Loucy (cell line): ENCODE data around the gene FUT7.
A peak's percentile ranks its signal among the peaks of the same experiment; 100 is the strongest.

Source experiments
- H2AFZ ChIP-seq: fragments of 200-600 bp; sonication (generic); 2 replicates; pipeline ENCODE4 v1.6.0; 2016; ENCODE audit warnings: antibody characterized with exemption, mild to moderate bottlenecking, low read length, moderate library complexity
- H3F3A ChIP-seq: fragments of 200-600 bp; 2 replicates; pipeline ENCODE4 v1.6.0; 2016; ENCODE audit warnings: antibody characterized with exemption, low read depth, mild to moderate bottlenecking
- H3K27me3 ChIP-seq: fragments of 200-600 bp; sonication (generic); 2 replicates; pipeline ENCODE4 v1.6.1; 2014; ENCODE audit warnings: low read length, mild to moderate bottlenecking; ENCODE audit not compliant: insufficient read depth, poor library complexity, severe bottlenecking
- H3K36me3 ChIP-seq: fragments of 200-600 bp; sonication (generic); 2 replicates; pipeline ENCODE4 v1.6.1; 2016; ENCODE audit warnings: low read length; ENCODE audit not compliant: insufficient read depth
- H3K4me1 ChIP-seq: fragments of 200-600 bp; sonication (generic); 2 replicates; pipeline ENCODE4 v1.5.1; 2014; ENCODE audit warnings: low read length, mild to moderate bottlenecking; ENCODE audit not compliant: insufficient read depth, poor library complexity, severe bottlenecking
- H3K4me2 ChIP-seq: fragments of 200-600 bp; sonication (generic); 2 replicates; pipeline ENCODE4 v1.6.0; 2014; ENCODE audit warnings: antibody characterized with exemption, low read length, low read depth, mild to moderate bottlenecking; ENCODE audit not compliant: poor library complexity, severe bottlenecking
- H3K4me3 ChIP-seq: fragments of 200-600 bp; sonication (generic); 2 replicates; pipeline ENCODE4 v1.5.1; 2014; ENCODE audit warnings: low read length, mild to moderate bottlenecking, mixed read lengths; ENCODE audit not compliant: poor library complexity, severe bottlenecking
- H3K79me2 ChIP-seq: fragments of 200-600 bp; sonication (generic); 2 replicates; pipeline ENCODE4 v1.6.1; 2014; ENCODE audit warnings: low read length; ENCODE audit not compliant: insufficient read depth
- H3K9ac ChIP-seq: fragments of 200-600 bp; sonication (generic); 2 replicates; pipeline ENCODE4 v1.6.0; 2014; ENCODE audit warnings: mild to moderate bottlenecking, low read depth, low read length, moderate library complexity; ENCODE audit not compliant: poor library complexity, severe bottlenecking
- H3K9me2 ChIP-seq: fragments of 200-600 bp; sonication (generic); replicated peaks from 2 replicates; pipeline ENCODE4 v1.6.1; 2016; ENCODE audit warnings: low read depth, low read length, mixed read lengths
- H3K9me3 ChIP-seq: fragments of 200-600 bp; sonication (generic); 2 replicates; pipeline ENCODE4 v1.6.1; 2014; ENCODE audit warnings: mild to moderate bottlenecking, antibody characterized with exemption, low read length, low read depth; ENCODE audit not compliant: insufficient read depth
- H4K20me1 ChIP-seq: fragments of 200-600 bp; sonication (generic); 2 replicates; pipeline ENCODE4 v1.6.0; 2014; ENCODE audit warnings: antibody characterized with exemption, low read length, mild to moderate bottlenecking; ENCODE audit not compliant: insufficient read depth, poor library complexity, severe bottlenecking
- EZH2phosphoT487 ChIP-seq: fragments of 200-600 bp; IDR thresholded peaks from 2 replicates; pipeline ENCODE4 v1.6.1; 2018; ENCODE audit warnings: antibody characterized with exemption, mild to moderate bottlenecking, moderate library complexity, borderline replicate concordance
- TF ChIP-seq, protein P1 (sequence below): fragments of 200-600 bp; sonication (generic); conservative IDR thresholded peaks from 2 replicates; pipeline ENCODE4 v1.5.1; 2014; ENCODE audit warnings: mild to moderate bottlenecking, antibody characterized with exemption, low read length

FUT7 gene

DNA sequence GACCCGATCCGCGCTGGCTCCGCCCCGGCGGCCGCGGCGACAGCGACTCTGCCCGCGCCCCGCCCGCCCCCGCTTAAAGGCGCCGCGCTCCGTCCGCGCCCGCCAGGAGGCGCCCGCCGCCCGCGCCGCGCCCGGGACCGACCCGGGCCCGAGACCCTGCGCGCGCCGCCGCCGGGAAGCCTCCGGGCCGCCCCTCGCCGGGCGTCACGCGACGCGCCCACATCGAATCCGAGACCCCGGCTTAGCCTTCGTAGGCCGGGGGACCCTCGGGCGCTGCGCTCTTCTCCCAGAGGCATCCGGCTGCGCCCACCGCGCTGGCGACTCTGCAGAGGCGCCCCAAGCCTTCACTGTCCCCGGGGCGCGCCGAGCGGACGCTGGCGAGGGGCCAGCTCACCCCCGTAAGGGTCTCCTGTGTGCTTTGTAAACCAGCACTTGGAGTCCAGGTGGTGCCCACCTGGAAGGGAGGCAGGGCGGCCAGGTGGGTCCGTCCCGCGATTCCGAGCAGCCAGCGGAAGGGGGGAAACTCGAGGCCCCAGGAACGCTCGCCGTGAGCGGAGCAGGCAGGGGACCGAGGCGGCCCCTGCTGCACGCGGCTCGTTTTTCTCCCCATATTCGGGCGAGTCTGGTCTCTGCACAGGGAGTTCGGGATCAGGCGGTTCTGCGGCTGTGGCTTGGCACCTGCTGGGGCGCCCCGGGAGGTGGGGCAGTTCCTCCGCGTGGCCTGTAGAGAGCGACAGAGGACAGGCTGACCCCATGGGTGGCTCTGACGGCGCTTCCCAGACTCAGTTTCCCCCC, 3.4 kb downstream of the FUT7 start:
- peak overlapping the region; percentile 81 for H3K4me3 ChIP-seq
- no peaks in the 10 kb centered on the region for H3K9me2 ChIP-seq
- no peak for TF ChIP-seq EZH2phosphoT487
- TF ChIP-seq, protein P1, sequence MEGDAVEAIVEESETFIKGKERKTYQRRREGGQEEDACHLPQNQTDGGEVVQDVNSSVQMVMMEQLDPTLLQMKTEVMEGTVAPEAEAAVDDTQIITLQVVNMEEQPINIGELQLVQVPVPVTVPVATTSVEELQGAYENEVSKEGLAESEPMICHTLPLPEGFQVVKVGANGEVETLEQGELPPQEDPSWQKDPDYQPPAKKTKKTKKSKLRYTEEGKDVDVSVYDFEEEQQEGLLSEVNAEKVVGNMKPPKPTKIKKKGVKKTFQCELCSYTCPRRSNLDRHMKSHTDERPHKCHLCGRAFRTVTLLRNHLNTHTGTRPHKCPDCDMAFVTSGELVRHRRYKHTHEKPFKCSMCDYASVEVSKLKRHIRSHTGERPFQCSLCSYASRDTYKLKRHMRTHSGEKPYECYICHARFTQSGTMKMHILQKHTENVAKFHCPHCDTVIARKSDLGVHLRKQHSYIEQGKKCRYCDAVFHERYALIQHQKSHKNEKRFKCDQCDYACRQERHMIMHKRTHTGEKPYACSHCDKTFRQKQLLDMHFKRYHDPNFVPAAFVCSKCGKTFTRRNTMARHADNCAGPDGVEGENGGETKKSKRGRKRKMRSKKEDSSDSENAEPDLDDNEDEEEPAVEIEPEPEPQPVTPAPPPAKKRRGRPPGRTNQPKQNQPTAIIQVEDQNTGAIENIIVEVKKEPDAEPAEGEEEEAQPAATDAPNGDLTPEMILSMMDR: peak; percentile 45; the same call in 1 of the 2 replicates
- peak overlapping the region; percentile 90 for H3K4me2 ChIP-seq
- peaks cover 7% of the 10 kb centered on the region; the same call in 1 of the 2 replicates for H3F3A ChIP-seq
- H3K9ac ChIP-seq: peak overlapping the region; percentile 92
- no peaks in the 10 kb centered on the region for H3K36me3 ChIP-seq
- peaks cover 5% of the 10 kb centered on the region; the same call in 1 of the 2 replicates for H3K79me2 ChIP-seq
- H3K4me1 ChIP-seq: peaks cover 55% of the 10 kb centered on the region
- no peaks in the 10 kb centered on the region for H3K27me3 ChIP-seq
- H2AFZ ChIP-seq: peak overlapping the region; percentile 93
- peaks cover 5% of the 10 kb centered on the region for H4K20me1 ChIP-seq
- H3K9me3 ChIP-seq: no peaks in the 10 kb centered on the region

DNA sequence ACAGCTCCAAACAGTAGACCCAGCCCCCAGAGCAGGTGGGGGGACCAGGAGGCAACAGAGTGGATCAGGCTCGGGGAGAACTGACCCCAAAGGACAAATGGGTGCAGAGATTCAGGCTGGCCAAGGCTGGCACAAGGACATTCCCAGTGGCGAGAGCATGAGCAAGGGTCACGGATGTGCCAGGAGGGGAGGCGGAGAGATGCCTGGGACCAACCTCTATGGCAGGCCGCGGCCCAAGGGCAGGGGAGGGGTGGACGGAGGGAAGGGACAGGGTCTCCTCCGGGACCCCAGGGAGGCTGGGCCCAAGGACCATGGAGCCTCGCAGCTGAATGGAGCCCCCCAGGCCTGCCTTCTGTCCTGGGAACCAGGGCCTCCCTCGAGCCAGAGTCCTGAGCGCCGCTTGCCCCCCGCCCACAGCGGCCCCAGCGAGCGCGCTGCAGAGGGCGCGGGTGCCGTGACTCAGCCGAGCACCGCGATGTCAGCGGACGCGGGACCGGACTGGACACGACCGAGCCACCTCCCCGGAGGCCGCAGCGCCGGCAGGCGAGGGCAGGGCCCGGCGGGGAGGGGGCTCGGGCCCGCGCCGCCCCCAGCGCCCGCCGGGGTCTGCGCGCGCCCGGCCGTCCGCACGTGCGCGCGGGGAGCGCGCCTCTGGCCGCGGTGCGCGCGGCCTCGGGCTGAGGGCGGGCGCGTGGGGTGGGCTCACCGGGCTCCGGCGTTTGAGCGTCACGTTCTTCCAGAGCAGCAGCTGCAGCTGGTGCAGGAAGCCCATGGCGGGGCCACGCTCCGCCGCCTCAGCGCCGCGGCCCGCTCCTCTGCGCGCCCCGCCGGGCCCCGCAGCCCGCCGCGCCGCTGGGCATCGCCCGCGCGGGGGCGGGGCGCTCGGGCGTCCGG, 4.3 kb downstream of the FUT7 start, which contains the start of gene ABCA2:
Gene ABCA2 (minus strand): TSS at position 869 of the 894 bp plus-strand sequence. CDS start 97 bp downstream, at position 772.
- Histone ChIP-seq H3K36me3 (no peaks in the 10 kb centered on the region), H3K79me2 (peaks cover 5% of the 10 kb centered on the region; the same call in 1 of the 2 replicates), H3K4me2 (peak within 1 kb of the TSS; percentile 90), H3K9ac (peak within 1 kb of the TSS; percentile 92), H3K4me3 (peak within 1 kb of the TSS; percentile 81), H3K9me3 (no peaks in the 10 kb centered on the region), H3K27me3 (no peaks in the 10 kb centered on the region), H3K4me1 (peaks cover 50% of the 10 kb centered on the region), H2AFZ (peak within 1 kb of the TSS; percentile 93), H3F3A (peaks cover 7% of the 10 kb centered on the region; the same call in 1 of the 2 replicates), H3K9me2 (no peaks in the 10 kb centered on the region), H4K20me1 (peaks cover 5% of the 10 kb centered on the region)
- TF ChIP-seq, protein P1: no peak
- TF ChIP-seq EZH2phosphoT487: no peak

DNA sequence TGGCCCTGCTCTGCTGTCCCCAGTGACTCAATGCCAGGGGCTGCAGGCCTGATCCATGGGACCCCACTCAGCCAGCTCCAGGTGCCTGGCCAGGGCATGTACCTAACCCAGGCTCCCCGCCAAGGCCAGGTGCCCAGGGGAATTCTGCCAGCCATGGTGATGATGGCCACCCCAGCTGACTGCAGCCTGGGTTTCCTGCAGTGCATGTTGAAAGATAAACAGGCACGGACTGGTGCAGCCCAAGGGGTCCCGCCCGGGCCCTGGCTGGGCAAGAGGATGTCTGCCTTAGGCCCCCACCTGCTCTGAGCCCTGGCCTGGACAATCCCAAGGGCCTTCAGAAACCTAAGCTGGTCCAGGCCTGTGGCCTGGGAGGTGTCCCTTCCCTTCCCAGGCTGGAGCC, 5.1 kb downstream of the FUT7 start:
- peak overlapping the region; percentile 66 for H3K9ac ChIP-seq

More for the DNA sequence above, 5.1 kb downstream of the FUT7 start:
- TF ChIP-seq EZH2phosphoT487: no peak
- TF ChIP-seq, protein P1: no peak
- Histone ChIP-seq H3K36me3 (no peaks in the 10 kb centered on the region), H3K4me3 (peak overlapping the region; percentile 71), H3K79me2 (peaks cover 5% of the 10 kb centered on the region; the same call in 1 of the 2 replicates), H4K20me1 (peaks cover 5% of the 10 kb centered on the region), H3F3A (peaks cover 7% of the 10 kb centered on the region; the same call in 1 of the 2 replicates), H3K4me1 (peaks cover 42% of the 10 kb centered on the region), H3K4me2 (peak overlapping the region; percentile 84), H3K9me3 (no peaks in the 10 kb centered on the region), H3K9me2 (no peaks in the 10 kb centered on the region), H2AFZ (no peak overlapping the region), H3K27me3 (no peaks in the 10 kb centered on the region)
